K562 (cell line): Measurements from ENCODE around the gene C6orf58. TPM values are rescaled to one million over a fixed set of nuclear protein-coding genes. Genes with fewer than 3 reads are reported as not detected.

Source experiments
- ATAC-seq: fragments of 200-7000 bp; cut with Tn5 transposase; 3 replicates; pipeline ENCODE4 v1.9.1; 2020; ENCODE audit warnings: moderate library complexity
- BruUV-seq: library from RNA; stranded (reverse); fragments of 400-500 nt; replicated peaks from 2 replicates; lab custom pipeline; 2021; lab: Mats Ljungman, UMichigan
- CTCF ChIA-PET: fragments of 300-600 bp; formaldehyde crosslinking; extraction: SDS; loops from one replicate; lab custom pipeline; 2021; ENCODE audit warnings: low intra/inter-chr PET ratio; lab: Yijun Ruan, JAX
- POLR2A ChIA-PET: fragments of 300-600, 350-650 bp; sonication (Branson Sonifier 250); formaldehyde crosslinking; extraction: SDS; loops from one replicate; lab custom pipeline; 2021; ENCODE audit warnings: antibody characterized with exemption, inconsistent platforms; lab: Yijun Ruan, JAX
- DNase-seq, 4 experiments: peaks; one replicate each; pipeline versions ENCODE4 v3.0.0 to v3.0.0-alpha.2; 2011 to 2018; ENCODE audit warnings: low spot score in 3 of 4, mixed read lengths in 3 of 4; ENCODE audit errors: extremely low read depth in 1 of 4
- FAIRE-seq: peaks from 2 replicates; lab custom pipeline; 2011; peaks lifted over from hg19 to GRCh38; lab: Jason Lieb, UNC
- H2AFZ ChIP-seq: 2 replicates; pipeline ENCODE4 v1.6.0; 2011; ENCODE audit warnings: low read depth, low read length, control low read depth, inconsistent platforms
- H3K27ac ChIP-seq: fragments of 200-600 bp; 3 replicates; pipeline ENCODE4 v1.8.0; 2011; ENCODE audit warnings: low read depth, mild to moderate bottlenecking, control low read depth, inconsistent platforms, low read length, moderate library complexity, mixed read lengths; ENCODE audit errors: extremely low read depth
- H3K27me3 ChIP-seq, 2 experiments: fragments of 300-600 bp in 1 of 2; 2 replicates in 1 of 2; 3 replicates in 1 of 2; pipeline versions ENCODE4 v1.6.0 to v1.8.0; 2011; ENCODE audit warnings: inconsistent platforms in 2 of 2, low read length in 2 of 2, mild to moderate bottlenecking in 1 of 2, mixed read lengths in 1 of 2, moderate library complexity in 1 of 2; ENCODE audit not compliant: control insufficient read depth in 2 of 2, insufficient read depth in 2 of 2
- H3K36me3 ChIP-seq: fragments of 300-600 bp; 3 replicates; pipeline ENCODE4 v1.8.0; 2011; ENCODE audit warnings: mild to moderate bottlenecking, low read length, inconsistent platforms; ENCODE audit not compliant: control insufficient read depth, insufficient read depth
- H3K4me1 ChIP-seq, 2 experiments: fragments of 200-600 bp in 1 of 2; replicated peaks in 1 of 2; 2 replicates in 1 of 2; 3 replicates in 1 of 2; pipeline versions ENCODE4 v1.5.1 to v1.8.0; 2011; ENCODE audit warnings: inconsistent platforms in 2 of 2, low read length in 2 of 2, mild to moderate bottlenecking in 1 of 2, mixed read lengths in 1 of 2, moderate library complexity in 1 of 2; ENCODE audit not compliant: control insufficient read depth in 2 of 2, insufficient read depth in 2 of 2
- H3K4me2 ChIP-seq: 2 replicates; pipeline ENCODE4 v1.6.1; 2011; ENCODE audit warnings: low read length, control low read depth, inconsistent platforms, mixed read lengths; ENCODE audit not compliant: insufficient read depth
- H3K4me3 ChIP-seq: fragments of 200-600 bp; sonication (generic), shearing (Covaris generic); 2 replicates; pipeline ENCODE4 v1.5.1; 2016; ENCODE audit warnings: control low read depth, inconsistent platforms
- H3K79me2 ChIP-seq: fragments of 200-600 bp; 3 replicates; pipeline ENCODE4 v1.8.0; 2011; ENCODE audit warnings: low read length, inconsistent platforms; ENCODE audit not compliant: control insufficient read depth, insufficient read depth
- H3K9ac ChIP-seq, 2 experiments: 2 replicates each; pipeline versions ENCODE4 v1.6.0 to v1.6.1; 2011; ENCODE audit warnings: low read depth in 2 of 2, low read length in 2 of 2, control low read depth in 1 of 2, inconsistent platforms in 1 of 2, mild to moderate bottlenecking in 1 of 2, mixed read lengths in 1 of 2; ENCODE audit not compliant: insufficient read depth in 1 of 2
- H3K9me1 ChIP-seq: one replicate; pipeline ENCODE4 v1.6.0; 2011; ENCODE audit warnings: inconsistent platforms, mild to moderate bottlenecking, low read length, moderate library complexity; ENCODE audit not compliant: control insufficient read depth, insufficient read depth
- H3K9me3 ChIP-seq: replicated peaks from 2 replicates; pipeline ENCODE4 v1.5.1; 2011; ENCODE audit warnings: low read depth, low read length, inconsistent platforms; ENCODE audit not compliant: control insufficient read depth, insufficient read depth
- H4K20me1 ChIP-seq: replicated peaks from 2 replicates; pipeline ENCODE4 v1.6.1; 2011; ENCODE audit warnings: low read length, inconsistent platforms, mixed read lengths; ENCODE audit not compliant: control insufficient read depth, insufficient read depth
- ATF6 ChIP-seq: sonication (generic); formaldehyde crosslinking; IDR thresholded peaks from 2 replicates; pipeline ENCODE4 v1.4.0; 2020; ENCODE audit warnings: mild to moderate bottlenecking, missing genetic modification reagents
- E2F5 ChIP-seq: sonication (generic); formaldehyde crosslinking; IDR thresholded peaks from 2 replicates; pipeline ENCODE4 v1.8.0; 2022; ENCODE audit warnings: mild to moderate bottlenecking, missing genetic modification reagents
- KAT7 ChIP-seq: sonication (generic); formaldehyde crosslinking; IDR thresholded peaks from 2 replicates; pipeline ENCODE4 v1.8.0; 2022; ENCODE audit warnings: missing genetic modification reagents, mild to moderate bottlenecking, borderline replicate concordance
- KDM1A ChIP-seq, 2 experiments: fragments of 450-650 bp; IDR thresholded peaks; 2 replicates each; pipeline ENCODE4 v1.6.1; 2016; ENCODE audit warnings: mild to moderate bottlenecking in 2 of 2
- LCOR ChIP-seq: sonication (generic); formaldehyde crosslinking; IDR thresholded peaks from 2 replicates; pipeline ENCODE4 v1.8.0; 2022; ENCODE audit warnings: mild to moderate bottlenecking, missing genetic modification reagents
- MCM7 ChIP-seq, 2 experiments: fragments of 450-650 bp; IDR thresholded peaks; 2 replicates each; pipeline ENCODE4 v1.6.1; 2016 to 2018
- PBX2 ChIP-seq, 2 experiments: IDR thresholded peaks in 1 of 2; conservative IDR thresholded peaks in 1 of 2; 2 replicates each; pipeline ENCODE4 v1.6.1; 2016; ENCODE audit warnings: low read depth in 2 of 2, mild to moderate bottlenecking in 1 of 2, missing compliant biosample characterization in 1 of 2, missing genetic modification characterization in 1 of 2, moderate library complexity in 1 of 2
- POLR2AphosphoS5 ChIP-seq: IDR thresholded peaks from 2 replicates; pipeline ENCODE4 v1.6.1; 2011; ENCODE audit warnings: mild to moderate bottlenecking, low read depth, low read length, moderate library complexity; ENCODE audit not compliant: control insufficient read depth, insufficient read depth
- SMARCA5 ChIP-seq: fragments of 450-650 bp; IDR thresholded peaks from 2 replicates; pipeline ENCODE4 v1.6.1; 2016
- SMARCC2 ChIP-seq: fragments of 450-650 bp; IDR thresholded peaks from 2 replicates; pipeline ENCODE4 v1.6.1; 2017; ENCODE audit warnings: antibody characterized with exemption, moderate library complexity, mild to moderate bottlenecking, low read depth
- SP2 ChIP-seq: IDR thresholded peaks from 2 replicates; pipeline ENCODE4 v1.6.1; 2011; ENCODE audit warnings: mild to moderate bottlenecking, low read depth, low read length, moderate library complexity; ENCODE audit not compliant: poor library complexity, severe bottlenecking; ENCODE audit errors: extremely low read depth
- ZBTB1 ChIP-seq: sonication (generic); formaldehyde crosslinking; IDR thresholded peaks from 2 replicates; pipeline ENCODE4 v1.8.1; 2023; ENCODE audit warnings: missing genetic modification reagents, low read depth, mild to moderate bottlenecking, borderline replicate concordance
- ZNF444 ChIP-seq: fragments of 250-450 bp; sonication (Bioruptor Pico); IDR thresholded peaks from 2 replicates; pipeline ENCODE4 v1.4.0; 2020; ENCODE audit warnings: mild to moderate bottlenecking, moderate library complexity
- ZNF57 ChIP-seq: fragments of 450-650 bp; formaldehyde crosslinking; IDR thresholded peaks from 2 replicates; pipeline ENCODE4 v1.4.0; 2020; ENCODE audit warnings: mild to moderate bottlenecking, moderate library complexity
- ZNF780A ChIP-seq: fragments of 250-450 bp; sonication (Bioruptor Pico); IDR thresholded peaks from 2 replicates; pipeline ENCODE4 v1.5.0; 2021; ENCODE audit warnings: mild to moderate bottlenecking
- in situ Hi-C: fragments of 300-500 bp; cut with MboI; formaldehyde crosslinking; loops from 4 replicates; pipeline ENCODE4 v1.15.0; 2018; ENCODE audit warnings: inconsistent platforms, mixed read lengths
- intact Hi-C: fragments of 100-400 bp; cut with micrococcal nuclease; formaldehyde crosslinking; loops from 2 replicates; pipeline ENCODE4 v1.14.2; 2022
- polyA plus RNA-seq, 8 experiments: library from polyadenylated mRNA; depleted of rRNA in 4 of 8; stranded (reverse) in 5 of 8; unstranded in 3 of 8; fragments of >200 nt; fragmentation: Nextera tagmentation in 2 of 8; fragmentation: Illumina TruSeq in 1 of 8; extraction: Ambion mirVana in 2 of 8; extraction: Trizol in 1 of 8; gene quantifications; 2 replicates each; pipeline versions ENCODE4 v1.2.1 to v1.2.3, GENCODE V29; 2011 to 2014; ENCODE audit warnings: inconsistent platforms in 1 of 8, missing spikeins in 1 of 8
- total RNA-seq, 7 experiments: library from RNA; depleted of rRNA in 6 of 7; stranded (reverse); fragments of >200 nt in 6 of 7; fragmentation: Illumina TruSeq in 2 of 7; extraction: Trizol in 2 of 7; gene quantifications; 2 replicates each; pipeline versions ENCODE4 v1.2.1 to v1.2.3, GENCODE V29; 2011 to 2021; ENCODE audit warnings: low replicate concordance in 1 of 7

The C6orf58 gene
- total and polyA plus RNA-seq, 9 of the 15 experiments (the other 6 are each of a cell fraction or from before 2014, with no cell fraction given) = 0.04 TPM; not detected in 8

- Histone ChIP-seq H3K9me1 (no peaks in the 10 kb centered on the region), H3K4me1 (no peaks in the 10 kb centered on the region), H3K9me3 (no peaks in the 10 kb centered on the region), H3K27me3 (no peaks in the 10 kb centered on the region), H3K4me2 (no peak overlapping the region), H3K79me2 (no peaks in the 10 kb centered on the region), H3K9ac (no peak overlapping the region), H3K4me3 (no peak overlapping the region), H4K20me1 (no peaks in the 10 kb centered on the region)
- no TSS peak for BruUV-seq
- POLR2A ChIA-PET = no interaction called here
- ATAC-seq (no peak), DNase-seq (no peak)
- in situ Hi-C loops = no loop called here
- no peak for TF ChIP-seq ZNF57 (CRISPR knock-in tag)
- TF ChIP-seq SMARCC2 = no peak
- TF ChIP-seq ATF6 (CRISPR knock-in tag) = no peak
- no peak for TF ChIP-seq MCM7 (IDR thresholded peaks at IDR 0.05)
- no peak for TF ChIP-seq E2F5 (CRISPR knock-in tag)
- TF ChIP-seq KDM1A (IDR thresholded peaks at IDR 0.05) = no peak
- TF ChIP-seq LCOR (CRISPR knock-in tag) = no peak
- no peak for TF ChIP-seq PBX2 (CRISPR knock-in tag; IDR thresholded peaks at IDR 0.05; ENCODE audit: low read depth)
- no peak for TF ChIP-seq PBX2 (tag; conservative IDR thresholded peaks at IDR 0.05; ENCODE audit: low read depth)
- no peak for TF ChIP-seq KAT7 (CRISPR knock-in tag)
- TF ChIP-seq POLR2AphosphoS5 = no peak
- TF ChIP-seq ZBTB1 (CRISPR knock-in tag) = no peak
- no peak for TF ChIP-seq ZNF444 (CRISPR knock-in tag)
- TF ChIP-seq ZNF780A (CRISPR knock-in tag) = no peak
- TF ChIP-seq SMARCA5 = no peak
- no peak for TF ChIP-seq SP2
- TF ChIP-seq, all 486 proteins: peak for 0
- Histone ChIP-seq H3K36me3 (no peaks in the 10 kb centered on the region), H2AFZ (no peak overlapping the region), H3K27ac (no peak overlapping the region)
- CTCF ChIA-PET = no interaction called here
- intact Hi-C loops = no loop called here
- FAIRE-seq = no peak
Observed at GRCh38 chr6:127634178-127634577, 57.2 kb downstream of the C6orf58 start.
